Non-pigmented ciliary epithelial cell (primary cell): ENCODE results near the gene MRPL43.

Source experiments
- DNase-seq: peaks from one replicate; pipeline ENCODE4 v3.0.0-alpha.2; 2010; ENCODE audit warnings: low read depth

Gene MRPL43

GRCh38 chr10:100966887-100967286 is 20.4 kb downstream of the MRPL43 start:
- DNase-seq = no peak

- DNase-seq = no peak
Observed at GRCh38 chr10:100965820-100966219, 21.5 kb downstream of the MRPL43 start.

- no peak for DNase-seq
Observed at GRCh38 chr10:100963826-100964225, 23.5 kb downstream of the MRPL43 start.

GRCh38 chr10:100962351-100963080 is 24.8 kb downstream of the MRPL43 start:
- no peak for DNase-seq

GRCh38 chr10:100960251-100960650 is 27.0 kb downstream of the MRPL43 start:
- no peak for DNase-seq

GRCh38 chr10:100948916-100949315 is 38.4 kb downstream of the MRPL43 start:
- DNase-seq = no peak

GRCh38 chr10:100945754-100946153 is 41.5 kb downstream of the MRPL43 start:
- DNase-seq = no peak

- no peak for DNase-seq
Observed at GRCh38 chr10:100943508-100943907, 43.8 kb downstream of the MRPL43 start.

- no peak for DNase-seq
Observed at GRCh38 chr10:100942229-100942628, 45.1 kb downstream of the MRPL43 start.

GRCh38 chr10:100939763-100940344 is 47.4 kb downstream of the MRPL43 start:
- peak; percentile 14 for DNase-seq
